Measurements from ENCODE around the gene ZFYVE1. TPM values are rescaled to one million over a fixed set of nuclear protein-coding genes. Genes with fewer than 3 reads are reported as not detected.

The ZFYVE1 gene
- total and polyA plus RNA-seq, 12 donors, result 4.9 to 19.5 (median 13.8) TPM

GRCh38 chr14:72974661-72975060 is 52.2 kb downstream of the ZFYVE1 start:
- no peak for TF ChIP-seq CTCF (IDR thresholded peaks at IDR 0.05)
- WGBS, 2 donors, result 87 to 94% methylated on average over 12 of the region's 12 CpGs
- Histone ChIP-seq H3K27me3 (no peaks in the 10 kb centered on the region), H3K9me3 (no peaks in the 10 kb centered on the region), H3K27ac (no peak overlapping the region), H3K4me1 (no peaks in the 10 kb centered on the region), H3K36me3 (peaks cover 6 to 100% (median 68%) of the 10 kb centered on the region in 9 donors), H3K4me3 (no peak overlapping the region)
- ATAC-seq, result no peak
- DNase-seq, result no peak
- intact Hi-C loops (cut with DNase I), result no loop called here

GRCh38 chr14:72970824-72971434 is 56.0 kb downstream of the ZFYVE1 start:
- TF ChIP-seq CTCF (IDR thresholded peaks at IDR 0.05), result no peak
- Histone ChIP-seq H3K4me1 (no peaks in the 10 kb centered on the region), H3K27ac (no peak overlapping the region), H3K36me3 (peaks cover 4 to 93% (median 66%) of the 10 kb centered on the region in 9 donors), H3K4me3 (no peak overlapping the region), H3K27me3 (no peaks in the 10 kb centered on the region), H3K9me3 (no peaks in the 10 kb centered on the region)
- intact Hi-C loops (cut with DNase I), result no loop called here
- whole genome bisulfite sequencing, 2 donors, result 93 to 97% methylated on average over 20 of the region's 20 CpGs
- DNase-seq, result no peak
- no peak for ATAC-seq

- peaks cover 4 to 85% (median 59%) of the 10 kb centered on the region in 9 donors for H3K36me3 ChIP-seq
- no peaks in the 10 kb centered on the region for H3K9me3 ChIP-seq
- H3K27me3 ChIP-seq, result no peaks in the 10 kb centered on the region
- H3K4me3 ChIP-seq, result no peak overlapping the region
- H3K4me1 ChIP-seq, result no peaks in the 10 kb centered on the region
- DNase-seq (peak; percentile 21 to 40), ATAC-seq (peak in 5 of 8 donors; percentile 32 to 49 (median 39))
- H3K27ac ChIP-seq, result no peak overlapping the region
- TF ChIP-seq CTCF (IDR thresholded peaks at IDR 0.05), result no peak
- intact Hi-C loops (cut with DNase I), result no loop called here
- 84 to 87% methylated on average over 17 of the region's 17 CpGs for WGBS, 2 donors
Measured at GRCh38 chr14:72970058-72970630, 56.8 kb downstream of the ZFYVE1 start.

GRCh38 chr14:72968316-72968715 is 58.6 kb downstream of the ZFYVE1 start:
- Histone ChIP-seq H3K36me3 (peaks cover 0 to 67% (median 40%) of the 10 kb centered on the region in 9 donors), H3K4me1 (no peaks in the 10 kb centered on the region), H3K27ac (no peak overlapping the region), H3K27me3 (no peaks in the 10 kb centered on the region), H3K9me3 (no peaks in the 10 kb centered on the region), H3K4me3 (no peak overlapping the region)
- no peak for TF ChIP-seq CTCF (IDR thresholded peaks at IDR 0.05)
- no peak for ATAC-seq
- no peak for DNase-seq
- intact Hi-C loops (cut with DNase I), result no loop called here
- 95 to 97% methylated on average over 5 of the region's 5 CpGs for WGBS, 2 donors
